Stimulated activated CD8-positive, alpha-beta memory T cell treated with anti-CD3 and anti-CD28 coated beads, Interleukin-2, amount 100 ng/mL, for 48 hours (primary cell): ENCODE data around the gene XRCC1.
"Not testable (repeated sequence)": the region's sequence is repeated elsewhere in the genome, so short reads cannot be mapped to it uniquely, and the experiment has no call there.

Experiments
- DNase-seq, 2 donors: peaks; one replicate each; pipeline ENCODE4 v3.0.0-alpha.2; 2020; ENCODE audit warnings: low read depth in 2 of 2

XRCC1 gene

DNA sequence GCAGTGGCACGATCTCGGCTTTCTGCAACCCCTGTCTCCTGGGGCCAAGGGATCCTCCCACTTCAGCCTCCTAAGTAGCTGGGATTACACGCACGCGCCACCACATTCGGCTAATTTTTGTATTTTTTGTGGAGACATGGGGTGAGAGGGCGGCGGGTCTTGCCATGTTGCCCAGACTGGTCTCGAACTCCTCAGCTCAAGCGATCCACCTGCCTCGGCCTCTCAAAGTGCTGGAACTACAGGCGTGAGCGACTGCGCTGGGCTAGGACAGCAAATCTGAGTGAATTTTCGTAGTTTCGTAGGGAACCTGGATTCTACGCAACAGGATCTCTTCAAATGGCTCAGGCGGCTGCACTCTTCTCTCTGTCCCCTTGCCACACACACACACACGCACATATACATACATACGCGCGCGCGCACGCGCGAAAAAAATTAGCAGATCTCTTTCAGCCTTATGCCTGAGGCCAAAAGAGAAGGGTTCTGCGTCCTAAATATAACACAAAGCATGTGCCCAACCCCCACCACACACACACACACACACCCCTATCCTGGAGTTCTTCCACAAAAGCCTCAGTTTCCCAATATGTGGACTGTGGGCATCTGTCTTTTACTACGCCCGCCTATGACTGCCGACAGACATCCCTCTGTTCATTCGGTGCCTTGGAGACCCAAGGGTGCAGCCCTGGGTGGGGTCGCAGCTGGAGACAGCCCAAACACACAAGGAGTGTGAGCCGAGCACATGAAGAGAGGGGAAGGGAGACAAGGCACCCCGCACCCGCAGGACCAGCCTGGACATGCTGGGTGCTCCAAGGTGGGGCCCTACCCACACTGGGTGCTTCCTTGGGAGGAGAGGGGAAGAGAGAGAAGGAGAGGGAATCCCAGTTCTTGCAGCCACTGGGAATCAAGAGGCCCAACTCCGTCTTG, 890 bp upstream of the XRCC1 start:
- DNase-seq, result no peak

DNA sequence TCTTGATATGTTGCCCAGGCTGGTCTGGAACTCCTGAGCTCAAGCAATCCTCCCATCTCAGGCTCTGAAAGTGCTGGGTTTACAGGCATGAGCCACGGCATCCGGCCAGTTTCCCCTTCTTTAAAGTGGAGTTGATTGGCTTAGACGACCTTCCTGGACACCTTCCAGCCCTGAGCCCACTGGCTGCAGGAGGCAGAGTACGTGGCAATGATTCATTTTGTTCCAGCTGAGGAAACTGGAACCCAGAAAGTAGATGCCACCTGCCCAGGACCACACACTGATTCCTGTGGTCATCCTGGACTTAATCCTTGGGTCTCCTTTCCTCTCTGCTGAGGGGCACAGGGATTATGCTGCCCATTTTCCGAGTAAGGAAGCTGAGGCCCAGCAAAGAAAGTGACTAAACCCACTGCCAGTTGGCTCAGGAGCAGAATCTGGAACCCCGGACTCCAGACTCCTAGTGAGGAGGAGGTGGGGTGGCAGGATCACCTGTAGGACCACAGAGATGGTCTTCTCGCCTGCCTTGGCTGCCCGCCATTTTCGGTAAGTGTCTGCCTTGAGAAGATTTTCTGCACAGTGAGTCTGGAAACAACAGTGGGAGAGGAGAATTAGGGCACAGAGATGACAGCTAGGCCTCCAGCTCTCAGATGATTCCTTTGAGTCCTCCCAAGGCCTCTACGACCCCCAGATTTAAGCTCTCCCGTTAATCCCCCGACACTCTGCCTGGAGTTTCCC, 737 bp downstream of the XRCC1 start:
- no peak for DNase-seq

DNA sequence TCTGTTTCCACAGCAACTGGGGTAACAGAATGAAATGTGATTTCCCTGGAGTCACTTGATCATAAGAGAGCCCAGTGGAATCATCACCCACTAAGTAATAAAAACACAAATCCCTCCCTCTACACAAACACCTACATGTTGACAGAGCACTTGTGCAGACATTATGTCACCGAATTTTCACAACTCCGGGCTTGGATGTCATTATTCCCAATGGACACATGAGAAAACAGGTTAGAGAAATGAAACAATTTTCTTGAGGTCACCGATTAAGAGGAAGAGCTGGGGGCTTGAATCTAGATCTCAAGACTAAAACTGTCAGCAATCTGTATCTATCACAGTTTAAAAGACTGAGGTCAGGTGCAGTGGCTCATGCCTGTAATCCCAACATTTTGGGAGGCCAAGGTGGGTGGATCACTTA, 3.1 kb downstream of the XRCC1 start:
- no peak for DNase-seq

DNA sequence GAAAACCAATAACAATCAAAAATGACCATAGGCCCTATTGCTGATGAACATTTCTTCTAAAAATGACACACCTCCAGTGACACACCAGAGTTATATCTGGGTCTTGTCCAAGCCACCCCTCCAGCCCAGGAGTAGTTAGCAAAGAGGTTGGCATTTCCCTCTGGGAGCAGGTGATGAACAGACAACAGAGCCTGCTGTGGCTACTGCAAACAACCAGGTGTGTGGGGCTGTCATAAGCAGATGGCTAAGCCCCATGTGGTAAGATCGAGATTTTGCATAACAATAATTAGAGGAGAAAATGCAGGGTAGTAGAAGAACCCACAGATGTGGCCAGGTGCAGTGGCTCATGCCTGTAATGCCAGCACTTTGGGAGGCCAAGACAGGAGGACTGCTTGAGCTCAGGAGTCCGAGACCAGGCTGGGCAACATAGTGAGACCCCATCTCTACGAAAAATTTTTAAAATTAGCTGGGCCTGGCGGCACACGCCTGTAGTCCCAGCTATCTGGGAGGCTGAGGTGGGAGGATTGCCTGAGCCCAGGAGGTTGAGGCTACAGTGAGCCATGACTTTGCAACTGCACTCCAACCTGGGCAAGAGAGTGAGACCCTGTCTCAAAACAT, 5.0 kb downstream of the XRCC1 start:
- DNase-seq, result no peak

DNA sequence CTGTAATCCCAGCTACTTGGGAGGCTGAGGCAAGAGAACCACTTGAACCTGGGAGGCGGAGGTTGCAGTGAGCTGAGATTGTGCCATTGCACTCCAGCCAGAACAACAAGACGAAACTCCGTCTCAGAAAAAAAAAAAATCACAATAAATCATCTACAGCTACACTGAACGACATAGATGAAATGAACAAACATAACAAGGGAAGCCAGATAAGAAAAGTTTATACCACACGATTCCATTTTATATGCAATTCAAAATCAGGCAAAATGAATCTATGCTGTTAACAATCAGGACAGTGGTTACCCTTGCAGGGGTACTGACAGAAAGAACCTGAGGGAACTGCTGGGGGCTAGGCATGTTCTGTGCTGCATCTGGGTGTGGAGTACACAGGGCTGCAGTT, 5.7 kb downstream of the XRCC1 start:
- DNase-seq, result no peak

DNA sequence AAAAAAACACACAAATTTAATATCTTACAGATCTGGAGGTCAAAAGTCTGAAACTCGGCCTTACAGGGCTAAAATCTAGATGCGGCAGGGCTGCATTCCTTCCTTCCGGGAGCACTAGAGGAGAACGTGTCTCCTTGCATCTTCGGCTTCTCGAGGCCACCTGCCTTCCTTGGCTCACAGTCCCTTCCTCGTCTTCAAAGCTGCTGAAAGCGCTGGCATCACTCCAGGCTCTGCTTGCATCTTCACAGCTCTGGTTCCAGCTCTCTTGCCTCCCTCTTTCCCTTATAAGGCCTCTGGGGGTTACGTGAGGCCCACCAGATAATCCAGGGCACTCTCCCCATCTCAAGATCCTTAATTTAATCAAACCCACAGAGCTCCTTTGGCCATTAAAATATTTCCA, 10.5 kb downstream of the XRCC1 start:
- DNase-seq, result no peak

DNA sequence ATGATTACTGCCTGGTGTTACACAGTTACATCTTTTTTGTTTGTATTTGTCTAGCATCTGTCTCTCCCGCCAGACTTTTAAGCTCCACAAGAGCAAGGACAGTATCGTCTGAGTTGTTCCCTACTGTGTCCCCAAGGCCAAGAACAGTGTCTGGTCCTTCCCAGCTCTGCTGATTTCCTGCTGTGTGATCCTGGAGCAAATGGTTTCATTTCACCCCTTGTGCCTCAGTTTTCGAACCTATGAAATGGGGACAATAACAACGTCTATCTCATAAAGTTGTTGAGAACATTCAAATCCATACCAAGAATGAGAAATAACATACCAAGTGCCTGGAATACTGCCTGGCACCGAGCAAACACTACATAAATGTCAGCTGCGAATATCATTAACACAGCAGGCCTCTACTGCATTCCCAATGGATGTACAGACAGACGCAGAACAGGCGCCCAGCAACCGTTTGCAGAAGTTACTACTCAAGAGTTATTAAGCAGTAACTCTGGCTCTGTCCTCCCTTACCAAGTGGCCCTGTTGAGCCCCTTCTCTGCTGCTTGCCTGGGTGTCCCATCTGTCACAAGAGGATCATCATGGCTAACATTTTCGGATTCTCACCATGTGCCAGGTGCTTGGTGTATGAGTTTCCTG, 11.4 kb downstream of the XRCC1 start:
- no peak for DNase-seq

DNA sequence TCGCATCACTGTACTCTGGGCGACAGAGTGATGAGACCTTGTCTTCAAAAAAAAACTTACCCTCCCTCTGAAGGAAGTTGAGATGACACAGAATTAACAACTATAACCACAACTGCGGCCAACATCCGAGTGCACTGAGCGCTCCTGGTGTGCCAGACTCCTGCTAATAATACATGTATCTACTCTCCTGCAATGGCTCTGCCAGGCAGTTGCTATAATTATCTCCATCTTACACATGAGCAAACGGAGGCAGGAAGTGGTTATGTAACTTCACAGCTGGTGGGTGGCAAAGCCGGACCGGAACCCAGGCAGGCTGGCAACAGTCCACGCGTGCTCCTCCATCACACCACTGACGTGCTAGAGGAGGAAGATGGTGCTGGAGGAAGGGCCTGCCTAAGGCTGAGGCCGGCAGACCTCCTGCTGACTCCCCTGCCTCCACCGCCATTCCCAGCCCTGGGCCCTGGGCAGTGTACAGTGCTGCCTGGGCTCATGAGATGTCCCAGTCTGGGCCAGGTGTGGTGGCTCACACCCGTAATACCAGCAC, 12.6 kb downstream of the XRCC1 start:
- DNase-seq, result peak; percentile 44 to 46

DNA sequence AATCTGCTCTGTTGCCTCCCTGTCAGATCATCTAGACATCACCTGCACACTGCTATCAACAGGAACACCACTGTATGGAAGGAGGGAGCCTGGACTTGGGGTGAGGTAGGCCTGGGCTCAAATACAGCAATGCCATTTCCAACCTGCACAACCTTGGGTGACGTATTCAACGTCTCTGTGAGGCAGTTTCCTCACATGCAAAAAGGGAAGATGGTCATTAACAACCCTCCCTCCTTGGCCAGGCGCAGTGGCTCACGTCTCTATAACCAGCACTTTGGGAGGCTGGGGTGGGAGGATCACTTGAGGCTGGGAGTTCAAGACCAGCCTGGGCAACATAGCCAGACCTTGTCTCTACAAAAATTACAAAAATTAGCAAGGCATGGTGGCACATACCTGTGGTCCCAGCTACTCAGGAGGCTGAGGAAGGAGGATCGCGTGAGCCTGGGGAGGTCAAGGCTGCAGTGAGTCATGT, 13.1 kb downstream of the XRCC1 start:
- no peak for DNase-seq

DNA sequence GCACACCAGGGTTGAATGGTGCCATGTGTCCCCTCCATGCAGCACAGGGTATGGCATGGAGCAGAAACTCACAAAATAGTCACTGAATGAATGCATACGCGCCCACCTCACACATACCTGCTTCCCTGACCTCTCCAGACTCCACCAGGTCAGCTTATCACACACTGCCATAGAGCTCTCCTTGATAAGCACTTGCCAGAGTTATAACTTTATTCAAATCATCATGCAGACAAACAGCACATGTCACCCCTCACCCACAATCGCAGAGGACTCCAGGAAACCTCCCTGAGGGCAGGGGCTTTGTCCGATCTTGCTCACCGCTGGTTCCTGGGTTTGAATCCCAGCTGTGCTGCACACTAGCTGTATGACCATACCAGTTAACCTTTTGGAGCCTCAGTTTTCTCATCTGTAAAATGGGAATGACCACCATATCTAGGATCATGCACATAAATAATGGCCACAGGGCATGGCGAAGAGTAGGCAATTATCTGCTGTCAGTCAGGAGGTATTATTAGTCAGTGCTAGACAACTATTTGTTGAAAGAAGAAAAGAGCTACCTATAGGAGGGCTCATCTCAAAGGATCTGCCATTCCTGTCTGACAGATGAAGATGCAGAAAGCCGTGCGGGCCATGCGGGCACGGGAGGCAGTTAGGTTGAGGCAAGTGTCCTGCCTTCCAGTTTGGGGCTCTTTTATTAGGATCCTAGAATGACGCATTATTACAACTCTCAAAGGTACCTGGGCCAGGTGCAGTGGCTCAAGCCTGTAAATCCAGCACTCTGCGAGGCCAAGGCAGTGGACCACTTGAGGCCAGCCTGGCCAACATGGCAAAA, 14.0 kb downstream of the XRCC1 start:
- no peak for DNase-seq

DNA sequence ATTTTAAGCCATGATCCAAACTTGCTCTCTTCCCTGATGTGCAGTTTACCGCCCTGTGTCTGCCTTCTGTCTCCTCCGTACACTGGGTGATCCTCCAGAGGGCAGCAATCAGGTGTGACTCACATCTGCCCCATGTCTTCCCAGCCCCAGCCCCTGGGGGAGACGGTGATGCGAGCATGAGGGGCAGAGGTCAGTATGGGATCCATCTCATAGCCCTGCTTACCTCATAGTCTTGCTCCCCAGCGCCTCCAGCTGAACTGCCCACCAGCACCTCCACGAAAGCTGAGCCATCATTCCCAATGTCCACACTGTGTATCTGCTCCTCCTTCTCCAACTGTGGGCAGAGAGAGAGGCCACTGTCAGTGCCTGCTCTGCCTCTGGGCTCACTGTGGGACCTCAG, 14.6 kb downstream of the XRCC1 start:
- DNase-seq, result no peak

DNA sequence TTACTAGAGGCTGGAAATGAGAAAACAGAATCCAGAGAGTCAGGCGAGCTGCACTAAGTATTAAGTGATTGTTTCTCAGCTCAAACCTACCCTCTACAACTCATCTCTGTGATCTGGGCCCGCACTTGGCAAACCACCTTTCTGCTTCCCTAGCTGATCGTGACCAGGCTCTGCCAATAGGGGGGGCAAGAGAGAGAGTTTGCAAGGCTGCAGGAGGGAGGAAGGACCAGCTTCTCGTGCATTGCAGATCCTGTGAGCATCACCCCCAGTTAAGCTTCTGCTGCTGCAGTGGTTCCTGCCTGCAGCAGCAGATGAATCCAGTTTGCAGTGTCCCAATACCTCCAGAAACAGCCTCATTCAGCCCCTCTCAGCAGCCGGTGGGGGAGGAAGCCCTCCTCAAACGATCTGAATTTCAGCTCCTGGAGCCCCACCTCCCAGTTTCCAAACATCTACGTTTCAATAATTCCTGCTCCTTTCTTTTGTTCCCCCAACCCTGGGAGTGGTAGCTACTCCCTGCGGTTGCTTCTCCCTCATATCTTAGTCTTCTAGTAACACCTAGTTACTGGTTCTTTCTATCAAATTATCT, 20.0 kb downstream of the XRCC1 start:
- DNase-seq, result peak; percentile 61 to 73

DNA sequence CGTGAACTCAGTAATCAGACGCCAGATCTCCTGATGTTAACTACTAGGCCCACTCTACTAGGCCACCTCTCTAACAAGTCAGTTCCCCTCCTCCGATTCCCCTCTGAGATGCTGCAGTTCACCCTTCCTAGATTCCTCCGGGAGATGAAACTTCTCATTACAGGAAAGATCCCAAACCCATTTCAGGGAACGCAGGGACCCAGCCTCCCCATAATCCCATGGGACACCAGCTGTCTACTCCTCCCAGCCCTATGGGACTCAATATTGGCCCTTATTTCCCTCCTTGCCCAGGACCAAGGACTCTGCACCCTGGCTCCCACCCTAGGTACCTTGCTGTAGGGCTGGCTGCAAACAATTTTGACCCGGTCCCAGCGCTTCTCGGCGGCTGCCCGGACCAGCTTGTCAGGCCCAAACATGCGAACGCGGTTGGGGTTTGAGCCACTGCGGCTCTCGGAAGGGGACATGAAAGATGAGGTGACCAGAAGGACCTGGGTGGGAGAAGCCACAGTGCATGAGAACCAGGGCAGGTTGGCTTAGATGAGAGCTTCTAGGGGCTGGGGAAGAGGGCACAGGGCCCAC, 20.9 kb downstream of the XRCC1 start:
- DNase-seq, result no peak

DNA sequence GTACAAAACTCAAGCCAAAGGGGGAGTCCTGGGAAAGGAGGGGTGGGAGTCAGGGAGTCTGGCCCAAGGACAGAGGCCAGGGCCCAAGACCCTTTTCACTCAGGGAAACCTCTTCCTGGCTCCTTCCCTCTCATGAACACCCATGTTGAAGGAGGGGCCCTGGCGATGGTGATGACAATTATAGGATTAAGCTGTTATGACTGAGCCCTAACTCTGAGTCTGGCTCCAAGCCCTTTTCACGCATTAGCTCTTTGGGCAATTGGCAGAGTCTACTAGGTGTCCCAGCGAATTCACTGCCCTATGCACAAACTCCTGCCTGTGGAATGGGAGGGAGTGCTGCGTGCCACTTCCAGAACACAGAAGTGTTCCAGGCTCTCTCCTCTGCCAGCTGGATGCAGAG, 21.7 kb downstream of the XRCC1 start:
- DNase-seq, result no peak

DNA sequence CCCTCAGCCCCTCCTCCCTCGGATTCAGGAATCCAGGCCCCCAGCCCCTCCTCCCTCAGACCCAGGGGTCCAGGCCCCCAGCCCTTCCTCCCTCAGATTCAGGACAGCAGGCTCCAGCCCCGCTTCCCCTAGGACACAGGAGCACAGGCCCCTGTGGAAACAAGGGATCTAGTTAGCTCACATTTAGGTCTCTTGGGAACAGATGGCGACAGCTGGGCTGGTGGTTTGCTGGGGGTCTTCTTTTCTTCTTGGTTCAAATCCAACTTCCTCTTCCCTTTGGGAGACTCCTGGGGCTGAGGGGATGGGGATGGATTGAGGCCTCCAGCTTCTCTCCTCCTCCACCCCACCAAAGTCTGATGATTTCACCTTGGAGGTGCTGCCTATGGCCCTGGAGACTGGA, 22.7 kb downstream of the XRCC1 start:
- DNase-seq, result no peak

DNA sequence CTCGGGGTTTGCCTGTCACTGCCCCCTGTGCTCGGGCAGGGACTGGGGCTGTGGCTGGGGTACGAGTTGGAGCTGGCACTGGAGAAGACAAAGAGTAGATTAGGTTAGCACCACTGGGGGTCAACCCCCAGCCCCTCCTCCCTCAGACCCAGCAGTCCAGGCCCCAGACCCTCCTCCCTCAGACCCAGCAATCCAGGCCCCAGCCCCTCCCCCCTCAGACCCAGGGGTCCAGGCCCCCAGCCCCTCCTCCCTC, 23.2 kb downstream of the XRCC1 start:
- DNase-seq, result no peak

DNA sequence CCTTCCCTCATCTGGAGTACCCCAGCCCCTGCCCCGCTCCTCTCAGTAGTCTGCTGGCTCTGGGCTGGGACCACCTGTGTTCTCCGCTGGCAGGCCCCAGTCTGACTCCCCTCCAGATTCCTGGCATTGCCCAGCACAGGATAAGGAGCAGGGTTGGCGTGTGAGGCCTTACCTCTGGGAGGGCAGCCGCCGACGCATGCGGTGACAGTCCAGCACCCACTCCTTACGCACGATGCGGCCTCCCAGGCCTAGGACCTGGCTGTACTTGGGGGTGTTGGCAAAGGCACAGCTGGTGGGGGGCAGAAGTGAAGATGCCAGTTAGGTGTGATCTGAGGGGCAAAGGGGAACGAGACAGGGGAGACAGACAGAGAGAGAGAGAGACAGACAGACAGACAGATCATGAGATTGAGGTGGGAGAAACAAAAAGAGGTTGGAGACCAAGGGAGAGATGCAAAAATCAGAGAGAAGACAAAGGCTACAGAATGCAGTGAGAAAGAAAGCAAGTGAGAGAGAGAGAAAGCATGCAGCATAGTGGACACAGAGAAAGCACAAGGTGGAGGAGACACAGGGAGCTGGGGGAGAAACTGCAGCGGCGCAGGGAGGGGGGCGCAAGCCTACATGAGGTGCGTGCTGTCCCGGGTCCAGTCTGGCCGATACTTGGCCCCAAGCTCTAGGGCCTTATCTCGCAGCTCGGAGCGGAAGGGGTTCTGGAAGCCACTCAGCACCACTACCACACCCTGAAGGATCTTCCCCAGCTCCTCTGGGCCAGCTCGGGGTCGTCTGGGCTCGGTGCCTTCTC, 23.7 kb downstream of the XRCC1 start:
- no peak for DNase-seq

DNA sequence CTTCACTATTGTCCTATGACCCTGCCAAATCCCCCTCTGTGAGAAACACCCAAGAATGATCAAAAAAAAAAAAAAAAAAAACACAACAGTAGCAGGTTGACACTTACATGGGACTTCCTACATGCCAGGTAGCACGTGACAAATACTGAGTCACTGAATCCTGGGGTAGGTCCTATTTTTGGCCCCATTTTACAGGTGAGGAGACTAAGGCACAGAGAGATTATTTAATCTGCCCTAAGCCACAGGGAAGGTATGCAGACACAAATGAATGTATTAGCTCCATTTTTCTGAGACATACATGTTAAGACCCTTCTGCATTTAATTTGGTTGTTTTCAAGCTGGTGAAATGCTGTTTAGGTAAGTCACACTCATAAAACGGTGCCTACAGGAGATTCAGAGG, 26.6 kb downstream of the XRCC1 start:
- DNase-seq, result no peak

DNA sequence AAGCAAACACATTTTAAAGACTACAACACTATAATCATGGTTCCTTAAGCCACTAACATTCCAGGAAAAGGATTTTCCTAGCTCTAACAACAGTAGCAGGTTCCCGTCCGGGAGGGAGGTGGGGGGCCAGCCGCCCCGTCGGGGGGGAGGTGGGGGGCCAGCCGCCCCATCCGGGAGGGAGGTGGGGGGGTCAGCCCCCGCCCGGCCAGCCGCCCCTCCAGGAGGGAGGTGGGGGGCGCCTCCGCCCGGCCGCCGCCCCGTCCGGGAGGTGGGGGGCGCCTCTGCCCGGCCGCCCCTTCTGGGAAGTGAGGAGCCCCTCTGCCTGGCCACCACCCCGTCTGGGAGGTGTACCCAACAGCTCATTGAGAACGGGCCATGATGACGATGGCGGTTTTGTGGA, 27.4 kb downstream of the XRCC1 start:
- not testable (repeated sequence) for DNase-seq

DNA sequence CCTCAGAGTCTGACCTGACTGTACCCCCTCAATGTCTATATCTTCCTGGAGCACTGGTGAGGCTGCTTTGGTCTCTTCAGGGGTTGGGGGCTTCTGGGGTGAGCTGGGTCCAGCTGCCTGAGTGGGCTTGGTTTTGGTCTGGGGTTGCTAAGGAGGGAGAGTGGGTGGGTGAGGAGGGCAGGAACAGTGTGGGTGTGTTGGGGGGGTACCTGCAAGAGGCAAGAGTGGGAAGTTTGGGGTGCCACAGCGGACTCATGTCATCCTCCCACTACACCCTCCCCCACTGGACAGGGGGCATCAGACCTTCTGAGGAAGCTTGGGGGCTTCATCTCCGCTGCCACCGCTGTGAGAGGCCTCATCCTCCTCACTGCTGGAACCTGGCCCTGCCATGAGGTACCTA, 28.7 kb downstream of the XRCC1 start:
- no peak for DNase-seq
